ENCODE measurements around the gene TRPM2.

The TRPM2 gene

DNA sequence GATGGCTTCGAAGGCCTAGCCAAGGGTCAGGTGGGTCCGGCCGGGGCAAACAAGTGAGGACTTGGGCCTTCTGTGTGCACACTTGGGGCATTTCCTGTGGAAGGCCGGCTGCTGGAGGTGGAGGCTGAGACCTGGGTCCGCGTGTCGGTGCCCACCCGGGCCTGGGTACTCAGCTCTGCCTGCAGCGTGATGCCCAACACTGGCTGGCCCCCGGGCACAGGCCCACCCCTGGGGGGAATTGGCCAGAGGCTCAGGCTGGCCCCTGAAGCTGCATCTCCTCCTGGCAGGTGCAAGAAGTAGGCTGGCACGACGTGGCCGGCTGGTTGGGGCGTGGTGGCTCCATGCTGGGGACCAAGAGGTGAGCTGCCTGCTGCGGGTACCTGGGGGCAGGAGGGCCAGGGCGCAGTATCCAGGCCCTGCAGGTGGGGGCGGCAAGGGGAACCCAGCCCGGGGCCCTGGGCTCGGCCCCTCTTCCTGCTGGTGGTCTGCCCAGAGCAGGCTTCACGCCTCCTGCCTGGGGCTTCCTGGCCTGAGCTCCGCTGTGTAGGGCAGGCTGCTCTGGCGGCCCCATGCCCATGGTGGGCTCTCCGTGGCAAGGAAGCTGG lies 31.5 kb upstream of the TRPM2 start:
- H3K36me3 ChIP-seq (ENCODE audit: control insufficient read depth in 2 of 2, insufficient read depth in 2 of 2, low read length in 2 of 2), result peaks cover 45 to 58% of the 10 kb centered on the region in 2 donors
- no peak overlapping the region for H3K4me3 ChIP-seq (ENCODE audit: low read length in 2 of 2)
- no peaks in the 10 kb centered on the region for H3K9me3 ChIP-seq (ENCODE audit: control insufficient read depth in 2 of 2, low read length in 2 of 2)
- no peak overlapping the region for H3K27ac ChIP-seq (ENCODE audit: low read depth in 2 of 2, low read length in 2 of 2)
- H3K9ac ChIP-seq (ENCODE audit: low read depth in 1 of 2, low read length in 2 of 2), result no peak overlapping the region
- no peaks in the 10 kb centered on the region for H3K4me1 ChIP-seq (ENCODE audit: control insufficient read depth in 2 of 2, insufficient read depth in 2 of 2, low read length in 2 of 2)
- H3K27me3 ChIP-seq (ENCODE audit: control insufficient read depth in 2 of 2, insufficient read depth in 2 of 2, low read length in 2 of 2), result no peaks in the 10 kb centered on the region

DNA sequence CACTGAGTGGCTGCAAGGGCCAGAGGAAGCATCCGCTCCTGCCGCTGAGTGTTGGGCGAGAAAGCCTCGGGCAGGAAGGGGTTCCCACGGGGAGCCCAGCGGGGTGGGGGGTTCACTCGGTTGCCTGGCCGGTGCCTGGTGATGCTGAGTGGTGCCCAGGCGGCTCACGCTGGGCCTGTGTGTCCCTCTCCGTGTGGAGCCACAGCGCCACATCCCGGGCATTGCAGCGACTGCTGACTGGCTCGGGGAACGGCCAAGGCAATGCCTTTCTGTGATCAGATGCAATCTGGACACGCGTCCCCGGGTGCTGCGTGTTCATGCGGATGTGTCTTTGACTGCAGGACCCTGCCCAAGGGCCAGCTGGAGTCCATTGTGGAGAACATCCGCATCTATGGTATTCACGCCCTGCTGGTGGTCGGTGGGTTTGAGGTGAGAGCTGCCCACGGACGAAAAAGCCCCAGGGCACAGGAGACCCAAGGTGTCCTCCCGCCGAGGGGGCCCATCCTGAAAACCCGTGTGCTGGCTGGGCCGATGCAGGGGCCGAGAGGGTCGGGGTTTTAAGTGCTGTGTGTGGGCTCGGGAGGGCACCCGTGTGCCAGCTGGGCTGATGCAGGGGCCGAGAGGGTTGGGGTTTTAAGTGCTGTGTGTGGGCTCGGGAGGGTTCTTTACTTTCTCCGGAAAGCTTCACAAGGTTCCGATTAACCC lies 30.6 kb upstream of the TRPM2 start:
- H3K36me3 ChIP-seq (ENCODE audit: control insufficient read depth in 2 of 2, insufficient read depth in 2 of 2, low read length in 2 of 2), result peaks cover 39 to 56% of the 10 kb centered on the region in 2 donors

DNA sequence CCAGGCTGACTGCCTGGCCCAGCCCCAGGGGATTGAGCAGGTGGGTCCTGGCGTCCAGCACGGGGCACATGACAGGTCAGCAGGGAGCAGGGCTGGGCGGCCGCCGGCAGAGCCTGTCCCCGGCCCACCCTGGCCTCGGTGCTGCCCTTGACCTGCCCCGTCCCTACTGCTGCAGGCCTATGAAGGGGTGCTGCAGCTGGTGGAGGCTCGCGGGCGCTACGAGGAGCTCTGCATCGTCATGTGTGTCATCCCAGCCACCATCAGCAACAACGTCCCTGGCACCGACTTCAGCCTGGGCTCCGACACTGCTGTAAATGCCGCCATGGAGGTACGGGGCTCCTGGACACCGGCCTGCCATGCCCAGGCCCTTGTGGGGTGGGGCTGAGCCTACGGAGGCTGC lies 29.8 kb upstream of the TRPM2 start:
- no peak overlapping the region for H3K4me3 ChIP-seq (ENCODE audit: low read length in 2 of 2)
- H3K9me3 ChIP-seq (ENCODE audit: control insufficient read depth in 2 of 2, low read length in 2 of 2), result no peaks in the 10 kb centered on the region
- no peak overlapping the region for H3K27ac ChIP-seq (ENCODE audit: low read depth in 2 of 2, low read length in 2 of 2)
- no peak overlapping the region for H3K9ac ChIP-seq (ENCODE audit: low read depth in 1 of 2, low read length in 2 of 2)
- peaks cover 34 to 50% of the 10 kb centered on the region in 2 donors for H3K36me3 ChIP-seq (ENCODE audit: control insufficient read depth in 2 of 2, insufficient read depth in 2 of 2, low read length in 2 of 2)
- no peaks in the 10 kb centered on the region for H3K27me3 ChIP-seq (ENCODE audit: control insufficient read depth in 2 of 2, insufficient read depth in 2 of 2, low read length in 2 of 2)
- H3K4me1 ChIP-seq (ENCODE audit: control insufficient read depth in 2 of 2, insufficient read depth in 2 of 2, low read length in 2 of 2), result no peaks in the 10 kb centered on the region

More for the DNA sequence above, 30.6 kb upstream of the TRPM2 start:
- Histone ChIP-seq H3K4me1 (ENCODE audit: control insufficient read depth in 2 of 2, insufficient read depth in 2 of 2, low read length in 2 of 2) (no peaks in the 10 kb centered on the region), H3K9me3 (ENCODE audit: control insufficient read depth in 2 of 2, low read length in 2 of 2) (no peaks in the 10 kb centered on the region), H3K9ac (ENCODE audit: low read depth in 1 of 2, low read length in 2 of 2) (no peak overlapping the region), H3K27me3 (ENCODE audit: control insufficient read depth in 2 of 2, insufficient read depth in 2 of 2, low read length in 2 of 2) (no peaks in the 10 kb centered on the region), H3K4me3 (ENCODE audit: low read length in 2 of 2) (no peak overlapping the region), H3K27ac (ENCODE audit: low read depth in 2 of 2, low read length in 2 of 2) (no peak overlapping the region)

DNA sequence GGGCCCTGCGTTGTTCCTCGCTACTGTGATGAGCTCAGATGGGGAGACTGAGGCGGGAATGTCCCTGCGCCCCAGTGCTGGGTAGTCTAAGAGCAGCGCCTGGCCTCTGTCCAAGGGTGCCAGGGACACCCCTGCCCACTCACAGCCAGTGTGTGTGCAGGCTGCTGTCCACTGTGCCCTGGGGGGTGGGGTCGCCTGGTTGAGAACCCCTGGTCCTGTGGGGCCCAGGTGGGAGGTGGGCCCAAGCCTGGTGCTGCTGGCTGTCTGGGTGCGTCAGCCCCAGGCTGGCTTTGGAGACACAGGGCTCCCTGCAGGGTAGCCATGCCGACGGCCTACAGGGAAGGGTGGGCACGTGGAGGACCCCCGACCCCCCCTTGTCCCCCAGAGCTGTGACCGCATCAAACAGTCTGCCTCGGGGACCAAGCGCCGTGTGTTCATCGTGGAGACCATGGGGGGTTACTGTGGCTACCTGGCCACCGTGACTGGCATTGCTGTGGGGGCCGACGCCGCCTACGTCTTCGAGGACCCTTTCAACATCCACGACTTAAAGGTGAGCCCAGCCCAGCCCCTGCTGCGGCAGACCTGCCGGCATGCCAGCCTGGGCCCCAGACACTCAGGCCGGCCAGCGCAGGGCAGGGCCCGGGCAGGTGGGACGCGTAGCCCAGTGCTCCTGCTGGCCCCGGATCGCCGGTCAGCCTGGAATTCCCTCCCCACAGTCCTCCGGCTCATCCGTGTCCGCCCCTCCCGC lies 29.1 kb upstream of the TRPM2 start:
- Histone ChIP-seq H3K36me3 (ENCODE audit: control insufficient read depth in 2 of 2, insufficient read depth in 2 of 2, low read length in 2 of 2) (peaks cover 30 to 47% of the 10 kb centered on the region in 2 donors), H3K4me3 (ENCODE audit: low read length in 2 of 2) (no peak overlapping the region), H3K27me3 (ENCODE audit: control insufficient read depth in 2 of 2, insufficient read depth in 2 of 2, low read length in 2 of 2) (no peaks in the 10 kb centered on the region), H3K9ac (ENCODE audit: low read depth in 1 of 2, low read length in 2 of 2) (no peak overlapping the region), H3K27ac (ENCODE audit: low read depth in 2 of 2, low read length in 2 of 2) (no peak overlapping the region), H3K9me3 (ENCODE audit: control insufficient read depth in 2 of 2, low read length in 2 of 2) (no peaks in the 10 kb centered on the region), H3K4me1 (ENCODE audit: control insufficient read depth in 2 of 2, insufficient read depth in 2 of 2, low read length in 2 of 2) (no peaks in the 10 kb centered on the region)

DNA sequence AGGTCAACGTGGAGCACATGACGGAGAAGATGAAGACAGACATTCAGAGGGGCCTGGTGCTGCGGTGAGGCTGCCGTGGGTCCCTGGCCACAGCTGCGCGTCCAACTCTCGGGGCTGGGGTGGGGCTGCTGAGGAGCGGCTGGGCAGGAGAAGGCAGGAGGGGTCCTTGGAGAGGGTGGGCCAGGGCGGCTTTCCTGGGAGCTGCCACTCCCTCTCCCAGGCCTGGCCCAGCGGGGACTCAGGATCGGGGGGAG lies 28.6 kb upstream of the TRPM2 start:
- H3K36me3 ChIP-seq (ENCODE audit: control insufficient read depth in 2 of 2, insufficient read depth in 2 of 2, low read length in 2 of 2), result peaks cover 28 to 42% of the 10 kb centered on the region in 2 donors
- no peak overlapping the region for H3K4me3 ChIP-seq (ENCODE audit: low read length in 2 of 2)
- no peaks in the 10 kb centered on the region for H3K4me1 ChIP-seq (ENCODE audit: control insufficient read depth in 2 of 2, insufficient read depth in 2 of 2, low read length in 2 of 2)
- H3K27ac ChIP-seq (ENCODE audit: low read depth in 2 of 2, low read length in 2 of 2), result no peak overlapping the region
- H3K9ac ChIP-seq (ENCODE audit: low read depth in 1 of 2, low read length in 2 of 2), result no peak overlapping the region
- H3K9me3 ChIP-seq (ENCODE audit: control insufficient read depth in 2 of 2, low read length in 2 of 2), result no peaks in the 10 kb centered on the region
- no peaks in the 10 kb centered on the region for H3K27me3 ChIP-seq (ENCODE audit: control insufficient read depth in 2 of 2, insufficient read depth in 2 of 2, low read length in 2 of 2)

DNA sequence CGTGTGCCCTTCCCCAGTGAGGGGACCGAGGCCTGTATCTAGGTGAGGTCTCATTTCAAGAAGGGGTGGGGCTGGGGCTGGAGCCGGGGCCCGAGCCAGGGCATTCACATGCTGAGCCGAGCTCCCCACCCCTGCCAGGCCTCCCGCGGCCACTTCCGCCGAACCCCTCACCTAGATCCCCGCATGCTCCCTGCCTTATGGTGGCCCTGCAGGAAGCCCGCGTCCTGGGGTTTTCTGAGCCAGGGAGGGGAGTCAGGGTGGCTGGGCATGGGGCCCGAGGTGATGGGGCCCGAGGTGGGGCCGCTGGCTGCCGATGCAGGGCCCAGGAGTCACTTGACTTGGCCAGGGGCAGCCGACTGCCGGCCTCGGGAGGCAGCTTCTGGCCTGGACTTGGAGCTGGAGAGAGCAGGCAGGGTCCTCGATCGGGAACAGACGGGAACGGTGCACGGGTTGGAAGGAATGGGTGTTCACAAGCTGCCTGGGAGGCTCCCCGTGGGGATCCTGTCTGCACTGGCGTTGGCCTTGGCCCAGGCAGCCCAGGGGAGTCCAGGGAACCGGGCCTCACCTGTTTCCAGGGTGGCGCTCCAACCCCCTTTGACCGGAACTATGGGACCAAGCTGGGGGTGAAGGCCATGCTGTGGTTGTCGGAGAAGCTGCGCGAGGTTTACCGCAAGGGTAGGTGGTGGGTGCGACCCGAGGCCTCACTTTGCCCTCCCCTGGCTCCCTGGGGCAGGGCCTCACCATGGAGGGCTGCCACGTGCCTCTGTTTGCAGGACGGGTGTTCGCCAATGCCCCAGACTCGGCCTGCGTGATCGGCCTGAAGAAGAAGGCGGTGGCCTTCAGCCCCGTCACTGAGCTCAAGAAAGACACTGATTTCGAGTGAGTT lies 27.8 kb upstream of the TRPM2 start:
- no peak overlapping the region for H3K4me3 ChIP-seq (ENCODE audit: low read length in 2 of 2)
- H3K4me1 ChIP-seq (ENCODE audit: control insufficient read depth in 2 of 2, insufficient read depth in 2 of 2, low read length in 2 of 2), result no peaks in the 10 kb centered on the region
- no peaks in the 10 kb centered on the region for H3K9me3 ChIP-seq (ENCODE audit: control insufficient read depth in 2 of 2, low read length in 2 of 2)
- no peaks in the 10 kb centered on the region for H3K27me3 ChIP-seq (ENCODE audit: control insufficient read depth in 2 of 2, insufficient read depth in 2 of 2, low read length in 2 of 2)
- H3K36me3 ChIP-seq (ENCODE audit: control insufficient read depth in 2 of 2, insufficient read depth in 2 of 2, low read length in 2 of 2), result peaks cover 28 to 40% of the 10 kb centered on the region in 2 donors
- no peak overlapping the region for H3K9ac ChIP-seq (ENCODE audit: low read depth in 1 of 2, low read length in 2 of 2)
- no peak overlapping the region for H3K27ac ChIP-seq (ENCODE audit: low read depth in 2 of 2, low read length in 2 of 2)

DNA sequence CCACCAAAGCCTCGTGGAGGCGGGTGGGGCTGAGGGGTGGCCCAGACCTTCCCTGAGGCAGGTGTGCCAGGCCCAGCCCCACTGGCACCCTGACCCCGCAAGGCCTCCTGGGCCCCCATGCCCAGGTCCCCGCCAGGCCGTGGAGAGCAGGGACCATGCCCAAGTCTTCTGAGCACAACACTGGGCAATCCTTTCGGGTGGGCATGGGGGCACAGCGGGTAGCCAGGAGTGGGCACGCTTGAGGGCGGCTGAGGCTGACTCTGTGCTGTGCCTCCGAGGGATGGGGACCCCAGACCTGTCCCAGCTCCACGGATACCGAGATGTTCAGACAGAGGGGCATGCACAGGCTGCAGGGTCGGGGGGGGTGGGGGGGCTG lies 27.2 kb upstream of the TRPM2 start:
- no peak overlapping the region for H3K27ac ChIP-seq (ENCODE audit: low read depth in 2 of 2, low read length in 2 of 2)
- peaks cover 28 to 36% of the 10 kb centered on the region in 2 donors for H3K36me3 ChIP-seq (ENCODE audit: control insufficient read depth in 2 of 2, insufficient read depth in 2 of 2, low read length in 2 of 2)
- no peaks in the 10 kb centered on the region for H3K4me1 ChIP-seq (ENCODE audit: control insufficient read depth in 2 of 2, insufficient read depth in 2 of 2, low read length in 2 of 2)

DNA sequence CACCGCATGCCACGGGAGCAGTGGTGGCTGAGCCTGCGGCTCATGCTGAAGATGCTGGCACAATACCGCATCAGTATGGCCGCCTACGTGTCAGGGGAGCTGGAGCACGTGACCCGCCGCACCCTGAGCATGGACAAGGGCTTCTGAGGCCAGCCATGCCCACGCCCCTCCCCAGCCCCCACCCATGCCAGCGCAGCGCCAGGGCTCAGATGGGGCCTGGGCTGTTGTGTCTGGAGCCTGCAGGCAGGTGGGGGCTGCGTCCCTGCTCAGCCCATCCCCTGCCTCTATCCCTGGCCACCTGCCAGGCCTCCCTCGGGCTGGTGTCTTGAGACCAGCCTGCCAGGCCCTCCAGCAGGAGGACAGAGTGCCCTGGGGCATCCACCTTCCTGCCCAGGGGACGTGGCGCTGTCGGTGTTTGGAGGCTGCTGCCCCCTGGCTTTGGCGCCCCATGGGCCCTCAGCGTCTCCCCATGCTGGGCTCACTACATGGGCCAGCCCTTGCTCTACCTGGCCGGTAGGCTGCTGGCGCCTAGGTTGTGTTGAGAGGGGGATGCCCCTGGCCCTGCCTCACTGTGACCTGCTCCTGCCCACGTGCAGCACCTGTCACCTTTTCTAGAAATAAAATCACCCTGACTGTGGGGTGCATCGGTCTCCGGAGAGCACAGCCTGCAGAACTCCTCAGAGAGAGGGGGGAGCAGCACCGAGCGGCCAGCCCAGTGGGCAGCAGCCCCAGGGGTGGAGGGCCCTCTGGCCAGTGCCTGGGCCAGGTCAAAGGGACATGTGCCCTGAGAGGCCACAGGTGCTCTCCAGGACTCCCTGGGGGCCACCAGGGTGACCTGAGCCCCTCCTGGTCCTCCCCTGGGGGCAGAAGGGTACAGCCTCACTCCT lies 26.5 kb upstream of the TRPM2 start:
- Histone ChIP-seq H3K9me3 (ENCODE audit: control insufficient read depth in 2 of 2, low read length in 2 of 2) (no peaks in the 10 kb centered on the region), H3K27me3 (ENCODE audit: control insufficient read depth in 2 of 2, insufficient read depth in 2 of 2, low read length in 2 of 2) (no peaks in the 10 kb centered on the region), H3K36me3 (ENCODE audit: control insufficient read depth in 2 of 2, insufficient read depth in 2 of 2, low read length in 2 of 2) (peaks cover 33% of the 10 kb centered on the region in 2 donors), H3K4me3 (ENCODE audit: low read length in 2 of 2) (no peak overlapping the region), H3K4me1 (ENCODE audit: control insufficient read depth in 2 of 2, insufficient read depth in 2 of 2, low read length in 2 of 2) (no peaks in the 10 kb centered on the region), H3K27ac (ENCODE audit: low read depth in 2 of 2, low read length in 2 of 2) (no peak overlapping the region), H3K9ac (ENCODE audit: low read depth in 1 of 2, low read length in 2 of 2) (no peak overlapping the region)

More for the DNA sequence above, 27.2 kb upstream of the TRPM2 start:
- Histone ChIP-seq H3K9me3 (ENCODE audit: control insufficient read depth in 2 of 2, low read length in 2 of 2) (no peaks in the 10 kb centered on the region), H3K9ac (ENCODE audit: low read depth in 1 of 2, low read length in 2 of 2) (no peak overlapping the region), H3K4me3 (ENCODE audit: low read length in 2 of 2) (no peak overlapping the region), H3K27me3 (ENCODE audit: control insufficient read depth in 2 of 2, insufficient read depth in 2 of 2, low read length in 2 of 2) (no peaks in the 10 kb centered on the region)

DNA sequence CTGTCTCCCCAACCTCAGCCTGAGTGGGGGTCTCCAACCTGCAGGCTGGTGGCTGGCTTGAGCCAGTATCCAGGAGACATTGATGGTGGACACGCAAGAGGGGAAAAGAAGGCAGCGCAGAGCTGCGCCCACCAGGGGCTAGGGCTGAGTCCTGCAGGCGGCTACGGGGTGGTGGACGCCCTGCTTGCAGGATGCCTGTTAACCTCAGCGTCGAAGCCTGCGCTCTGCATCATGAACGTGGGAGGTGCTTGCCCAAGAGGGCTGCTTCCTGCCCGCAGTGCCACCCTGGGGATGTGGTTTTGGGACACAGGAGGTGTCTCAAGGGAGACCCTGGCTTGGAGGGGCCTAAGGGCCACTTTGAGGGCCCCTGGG lies 25.8 kb upstream of the TRPM2 start:
- Histone ChIP-seq H3K4me1 (ENCODE audit: control insufficient read depth in 2 of 2, insufficient read depth in 2 of 2, low read length in 2 of 2) (no peaks in the 10 kb centered on the region), H3K36me3 (ENCODE audit: control insufficient read depth in 2 of 2, insufficient read depth in 2 of 2, low read length in 2 of 2) (peaks cover 26 to 29% of the 10 kb centered on the region in 2 donors), H3K9ac (ENCODE audit: low read depth in 1 of 2, low read length in 2 of 2) (no peak overlapping the region), H3K27ac (ENCODE audit: low read depth in 2 of 2, low read length in 2 of 2) (no peak overlapping the region), H3K9me3 (ENCODE audit: control insufficient read depth in 2 of 2, low read length in 2 of 2) (no peaks in the 10 kb centered on the region), H3K27me3 (ENCODE audit: control insufficient read depth in 2 of 2, insufficient read depth in 2 of 2, low read length in 2 of 2) (no peaks in the 10 kb centered on the region), H3K4me3 (ENCODE audit: low read length in 2 of 2) (no peak overlapping the region)

Measured in mucosa of rectum (tissue), 2 donors.